ENCODE data around the gene TNK2.

DNA sequence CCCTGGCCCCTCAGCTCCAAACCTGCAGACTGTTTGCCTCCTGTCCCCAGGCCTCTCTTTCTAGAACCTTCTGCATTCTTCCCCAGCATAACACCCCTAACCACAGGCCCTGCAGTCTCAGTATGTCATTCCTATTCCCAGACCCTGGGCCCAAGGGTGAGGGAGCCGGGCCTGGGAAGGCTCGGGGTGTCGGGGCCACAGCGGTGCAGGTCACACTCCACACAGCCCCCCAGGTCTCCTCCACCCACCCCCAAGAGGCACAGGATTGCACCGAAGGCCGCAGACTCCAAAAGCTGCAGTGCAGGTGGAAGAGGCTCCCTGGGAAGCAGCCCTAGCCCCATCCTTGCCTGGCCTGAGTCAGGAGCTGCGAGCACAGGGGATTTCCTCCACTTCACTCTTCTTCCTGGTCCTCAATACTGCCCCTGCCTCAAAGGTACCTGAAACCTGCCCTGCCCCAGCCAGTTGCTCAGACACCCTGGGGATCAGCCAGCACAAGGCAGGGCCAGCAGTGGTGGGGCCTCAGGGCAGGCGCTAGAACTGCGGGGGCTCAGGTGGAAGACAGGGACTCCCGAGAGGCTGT, 31.1 kb downstream of the TNK2 start:
- TF ChIP-seq GATA2 (IDR thresholded peaks at IDR 0.05; ENCODE audit: low read depth, low read length) (no peak), GATA3 (IDR thresholded peaks at IDR 0.05; ENCODE audit: low read depth, low read length) (no peak)
